ENCODE results near the gene TBX21.

- no peak for TF ChIP-seq CTCF (IDR thresholded peaks at IDR 0.05)
- no peak for TF ChIP-seq POLR2A (IDR thresholded peaks at IDR 0.05)
Observed at GRCh38 chr17:47727704-47728036, 5.4 kb upstream of the TBX21 start.
